DMS 273 treated with DMSO at 0.1 percent for 48 hours (cell line): ENCODE measurements around the gene PMPCB.

ENCODE experiments used
- DNase-seq: peaks from one replicate; lab custom pipeline; 2025; lab: John Stamatoyannopoulos, UW

Gene PMPCB

DNA sequence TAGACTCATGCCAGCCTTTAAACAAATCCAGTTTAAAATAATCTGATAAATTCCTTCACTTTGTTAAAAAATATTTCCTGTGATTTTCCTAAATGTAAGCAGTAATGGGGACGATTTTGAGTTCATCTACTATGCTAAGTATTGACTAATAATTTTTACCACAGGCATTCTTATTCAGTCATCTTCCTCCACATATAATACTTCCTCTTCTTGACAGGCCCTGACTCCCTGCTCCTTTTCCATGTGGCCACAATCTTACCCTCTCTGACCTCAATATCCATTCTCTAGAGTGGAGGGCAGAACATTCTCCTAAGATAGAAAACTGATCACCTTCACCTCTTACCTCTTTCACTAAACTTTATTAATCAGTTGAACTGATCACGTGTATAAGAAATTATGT, 39.5 kb downstream of the PMPCB start:
- no peak for DNase-seq

DNA sequence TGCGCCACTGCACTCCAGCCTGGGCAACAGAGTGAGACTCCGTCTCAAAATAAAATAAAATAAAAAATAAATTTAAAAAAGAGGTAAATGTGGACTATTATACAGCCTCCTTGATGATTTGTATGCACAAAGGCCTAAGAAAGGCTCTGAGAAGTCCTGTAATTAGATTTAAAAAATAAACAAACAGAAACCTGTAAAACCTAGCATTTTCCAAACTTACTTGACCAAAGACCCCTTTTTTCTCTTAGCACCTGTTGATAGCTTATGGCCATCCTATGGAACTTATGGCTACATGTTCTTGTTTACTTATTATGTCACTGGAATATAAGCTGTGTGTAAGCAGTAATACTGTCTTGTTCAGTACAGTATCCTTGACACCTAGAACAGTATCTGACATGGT, 41.6 kb downstream of the PMPCB start:
- no peak for DNase-seq

- no peak for DNase-seq
These were observed 44.2 kb downstream of the PMPCB start for GRCh38 chr7:103341466-103341865.

GRCh38 chr7:103343332-103343731, 46.1 kb downstream of the PMPCB start:
- no peak for DNase-seq

- no peak for DNase-seq
These were observed 46.7 kb downstream of the PMPCB start for GRCh38 chr7:103343758-103344452.

- peak; percentile 93 for DNase-seq
These were observed 47.4 kb downstream of the PMPCB start, which contains the start of gene DNAJC2 for GRCh38 chr7:103344453-103345149. Gene DNAJC2 (minus strand): TSS chr7:103344767. CDS start chr7:103344622, 145 bp downstream.

- no peak for DNase-seq
These were observed 49.2 kb downstream of the PMPCB start for GRCh38 chr7:103346396-103346795.

- peak; percentile 91 for DNase-seq
These were observed 50.5 kb downstream of the PMPCB start, which contains the start of gene PSMC2 for GRCh38 chr7:103347507-103348267. Gene PSMC2 (plus strand): TSS chr7:103347643. CDS start chr7:103347712, 69 bp downstream.

DNA sequence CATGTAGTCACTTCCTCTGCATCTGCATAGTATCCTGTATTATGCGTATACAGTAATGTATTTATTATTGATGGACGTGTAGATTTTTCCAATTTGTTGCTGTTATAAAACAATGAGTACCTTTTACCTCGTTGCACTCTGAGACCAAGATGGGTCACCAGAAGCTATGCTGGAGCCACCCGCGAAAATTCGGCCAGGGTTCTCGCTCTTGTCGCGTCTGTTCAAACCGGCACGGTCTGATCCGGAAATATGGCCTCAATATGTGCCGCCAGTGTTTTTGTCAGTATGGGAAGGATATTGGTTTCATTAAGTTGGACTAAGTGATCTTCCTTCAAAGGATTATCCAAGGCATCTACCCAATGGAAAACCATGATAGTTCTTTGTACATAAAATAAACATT, 51.2 kb downstream of the PMPCB start:
- DNase-seq: no peak

- no peak for DNase-seq
These were observed 51.7 kb downstream of the PMPCB start for GRCh38 chr7:103348959-103349358.

GRCh38 chr7:103349805-103350204, 52.6 kb downstream of the PMPCB start:
- no peak for DNase-seq
